Measurements from ENCODE around the gene MKRN2OS. TPM values are rescaled to one million over a fixed set of nuclear protein-coding genes. Genes with fewer than 3 reads are reported as not detected.
"Not testable (repeated sequence)": the region's sequence is repeated elsewhere in the genome, so short reads cannot be mapped to it uniquely, and the experiment has no call there.

The MKRN2OS gene
- total RNA-seq, 1 experiment from 2014 or later, result not detected

DNA sequence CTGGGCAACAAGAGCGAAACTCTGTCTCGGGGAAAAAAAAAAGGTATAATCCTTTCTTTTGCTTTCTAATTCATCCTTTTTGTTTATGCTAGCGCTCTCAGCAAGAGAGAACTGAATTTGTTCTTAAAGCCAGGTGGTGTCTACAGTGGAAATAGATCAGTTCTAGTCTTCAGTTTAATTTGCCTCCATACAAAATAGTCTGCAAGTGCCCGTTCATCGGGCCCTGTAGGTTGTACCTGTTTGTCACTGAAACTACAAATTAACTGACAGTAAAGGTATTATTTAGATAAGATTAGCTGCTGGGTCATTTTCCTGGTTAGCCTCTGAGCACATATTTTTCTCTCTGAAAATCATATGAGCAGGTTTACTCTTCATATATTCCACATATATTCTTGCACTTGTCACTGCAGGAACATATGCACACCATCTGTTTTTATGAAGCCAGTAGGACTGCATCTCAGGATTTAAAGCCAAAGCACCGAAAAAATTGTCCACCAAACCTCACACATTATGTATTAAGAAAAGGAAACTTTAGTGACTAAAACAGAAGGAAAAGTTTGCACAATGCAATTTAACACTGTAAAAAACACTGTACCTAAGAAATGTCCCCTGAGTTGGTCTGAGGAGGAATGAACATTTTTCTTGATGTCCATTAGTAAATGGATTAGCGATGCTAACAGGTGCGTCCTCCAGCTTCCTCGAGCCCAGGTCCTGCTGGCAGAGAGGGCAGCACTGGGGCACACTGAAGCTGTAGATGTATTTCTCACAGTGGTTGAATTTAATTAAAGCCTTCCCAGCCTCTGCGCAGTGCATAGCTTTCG lies 437 bp downstream of the MKRN2OS start:
- Histone ChIP-seq H3K27ac (ENCODE audit: low read depth, low read length) (no peak overlapping the region), H3K4me2 (ENCODE audit: low read length) (peak overlapping the region; percentile 54), H3K79me2 (ENCODE audit: insufficient read depth, low read length) (no peaks in the 10 kb centered on the region), H3K9me3 (ENCODE audit: control insufficient read depth in 1 of 2, insufficient read depth in 1 of 2, low read depth in 1 of 2, low read length in 2 of 2) (no peaks in the 10 kb centered on the region), H3K9me2 (ENCODE audit: insufficient read depth) (no peaks in the 10 kb centered on the region), H3K27me3 (ENCODE audit: insufficient read depth, low read length) (no peaks in the 10 kb centered on the region), H3K9ac (ENCODE audit: low read length) (no peak overlapping the region), H2AFZ (ENCODE audit: low read depth, low read length, poor library complexity, severe bottlenecking) (no peak overlapping the region), H3K4me1 (ENCODE audit: control insufficient read depth in 1 of 2, insufficient read depth in 2 of 2, low read length in 2 of 2) (peaks cover 0 to 7% of the 10 kb centered on the region in 2 experiments; a peak in 1 of 4 replicates), H3K36me3 (ENCODE audit: control insufficient read depth in 1 of 2, insufficient read depth in 2 of 2, low read length in 2 of 2) (peaks cover 0 to 5% of the 10 kb centered on the region in 2 experiments; a peak in 2 of 4 replicates), H4K20me1 (ENCODE audit: insufficient read depth) (no peaks in the 10 kb centered on the region), H3K4me3 (replicated peaks in 1 of 2; ENCODE audit: low read depth in 1 of 2, low read length in 2 of 2) (peak overlapping the region; percentile 22 to 33; a peak in 3 of 4 replicates)
- POLR2A ChIA-PET, result interaction anchor here (1.0 kb wide), 1 partner anchor 10 kb away, joined by 3 read pairs; no protein-coding TSS in a partner anchor
- no peak for DNase-seq (ENCODE audit: low read depth, low spot score)
- intact Hi-C loops (cut with micrococcal nuclease), result no loop called here
- CTCF ChIA-PET, result interaction anchor here (1.1 kb wide), 1 partner anchor 18 kb away, joined by 3 read pairs; no protein-coding TSS in a partner anchor
- no peak for ATAC-seq
- TF ChIP-seq RAD21 (IDR thresholded peaks at IDR 0.05; ENCODE audit: low read depth) (no peak), CEBPB (IDR thresholded peaks at IDR 0.05; ENCODE audit: low read depth) (no peak), CBX3 (IDR thresholded peaks at IDR 0.05; ENCODE audit: low read depth) (0 out of 2 replicates have a peak, but pooled peaks have one; percentile 28), POLR2AphosphoS5 (IDR thresholded peaks at IDR 0.05; ENCODE audit: low read depth, low read length) (no peak), ELF1 (IDR thresholded peaks at IDR 0.05; ENCODE audit: borderline replicate concordance, low read depth) (0 out of 2 replicates have a peak, but pooled peaks have one; percentile 12), YY1 (IDR thresholded peaks at IDR 0.05; ENCODE audit: extremely low read depth, insufficient replicate concordance, low read depth, low read length) (no peak)
- RAD21 ChIA-PET (ENCODE audit: low non-redundant PET in 1 of 2, low total read pairs in 2 of 2, uncharacterized antibody in 2 of 2, unreplicated experiment in 2 of 2), result no interaction called here
- no TSS peak for BruUV-seq (replicated peaks)

DNA sequence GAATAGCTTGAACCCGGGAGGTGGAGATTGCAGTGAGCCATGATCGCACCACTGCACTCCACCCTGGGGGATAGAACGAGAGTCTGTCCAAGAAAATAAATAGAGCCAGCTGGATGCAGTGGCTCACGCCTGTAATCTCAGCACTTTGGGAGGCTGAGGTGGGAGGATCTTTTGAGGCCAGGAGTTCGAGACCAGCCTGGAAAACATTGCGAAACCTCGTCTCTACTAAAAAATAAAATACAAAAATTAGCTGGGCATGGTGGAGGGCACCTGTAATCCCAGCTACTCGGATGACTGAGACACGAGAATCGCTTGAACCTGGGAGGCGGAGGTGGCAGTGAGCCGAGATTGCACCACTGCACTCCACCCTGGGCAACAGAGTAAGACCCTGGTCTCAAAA lies 1.8 kb downstream of the MKRN2OS start:
- CTCF ChIA-PET; H3K9ac ChIP-seq (ENCODE audit: low read length); H3K4me2 ChIP-seq (ENCODE audit: low read length); POLR2A ChIA-PET; H4K20me1 ChIP-seq (ENCODE audit: insufficient read depth); H2AFZ ChIP-seq (ENCODE audit: low read depth, low read length, poor library complexity, severe bottlenecking); intact Hi-C loops (cut with micrococcal nuclease); H3K4me3 ChIP-seq (replicated peaks in 1 of 2; ENCODE audit: low read depth in 1 of 2, low read length in 2 of 2); H3K9me3 ChIP-seq (ENCODE audit: control insufficient read depth in 1 of 2, insufficient read depth in 1 of 2, low read depth in 1 of 2, low read length in 2 of 2); H3K4me1 ChIP-seq (ENCODE audit: control insufficient read depth in 1 of 2, insufficient read depth in 2 of 2, low read length in 2 of 2); H3K27ac ChIP-seq (ENCODE audit: low read depth, low read length); BruUV-seq (replicated peaks); RAD21 ChIA-PET (ENCODE audit: low non-redundant PET in 1 of 2, low total read pairs in 2 of 2, uncharacterized antibody in 2 of 2, unreplicated experiment in 2 of 2); H3K36me3 ChIP-seq (ENCODE audit: control insufficient read depth in 1 of 2, insufficient read depth in 2 of 2, low read length in 2 of 2); ATAC-seq; H3K9me2 ChIP-seq (ENCODE audit: insufficient read depth); DNase-seq (ENCODE audit: low read depth, low spot score); H3K27me3 ChIP-seq (ENCODE audit: insufficient read depth, low read length); H3K79me2 ChIP-seq (ENCODE audit: insufficient read depth, low read length): not testable (repeated sequence)
